Gastrocnemius medialis (tissue), 4 donors: ENCODE results near the gene ZNF514. TPM values are rescaled to one million over a fixed set of nuclear protein-coding genes. Genes with fewer than 3 reads are reported as not detected.
"Not testable (repeated sequence)": the region's sequence is repeated elsewhere in the genome, so short reads cannot be mapped to it uniquely, and the experiment has no call there.

Experiments used
- ATAC-seq, 2 donors: fragments of 150-250 bp; one replicate each; pipeline ENCODE4 v1.9.1; 2016
- DNase-seq, 2 donors: peaks; one replicate each; pipeline ENCODE4 v3.0.0-alpha.2; 2019
- H3K27ac ChIP-seq, 4 donors: fragments of 200-600 bp; sonication (generic); 1 replicate in 1 of 4; 2 replicates in 3 of 4; pipeline ENCODE4 v1.5.1; 2016 to 2018; ENCODE audit warnings: mild to moderate bottlenecking in 2 of 4, moderate library complexity in 1 of 4
- H3K27me3 ChIP-seq, 3 donors: fragments of 200-600 bp; sonication (generic) in 2 of 3; 1 replicate in 1 of 3; 2 replicates in 2 of 3; pipeline versions ENCODE4 v1.5.1 to v1.6.0; 2016 to 2019; ENCODE audit warnings: mild to moderate bottlenecking in 1 of 3, moderate library complexity in 1 of 3
- H3K36me3 ChIP-seq, 2 donors: fragments of 200-600 bp; sonication (generic) in 1 of 2; one replicate each; pipeline ENCODE4 v1.5.1; 2017 to 2018
- H3K4me1 ChIP-seq, 2 donors: fragments of 200-600 bp; sonication (generic) in 1 of 2; one replicate each; pipeline ENCODE4 v1.5.1; 2016 to 2017; ENCODE audit warnings: mild to moderate bottlenecking in 2 of 2
- H3K4me3 ChIP-seq, 4 donors: fragments of 200-600 bp; sonication (generic) in 3 of 4; 1 replicate in 1 of 4; 2 replicates in 3 of 4; pipeline ENCODE4 v1.5.1; 2016 to 2019; ENCODE audit warnings: mild to moderate bottlenecking in 2 of 4
- H3K9me3 ChIP-seq, 3 donors: fragments of 200-600 bp; sonication (generic) in 2 of 3; 1 replicate in 1 of 3; 2 replicates in 2 of 3; pipeline ENCODE4 v1.5.1; 2016 to 2019
- CTCF ChIP-seq, 5 experiments: fragments of 450-650 bp in 3 of 5; fragments of 200-600 bp in 2 of 5; sonication (generic) in 2 of 5; IDR thresholded peaks in 4 of 5; conservative IDR thresholded peaks in 1 of 5; 1 replicate in 4 of 5; 2 replicates in 1 of 5; pipeline ENCODE4 v1.5.1; 2016 to 2019; ENCODE audit warnings: antibody characterized with exemption in 5 of 5, mild to moderate bottlenecking in 3 of 5, moderate library complexity in 3 of 5
- POLR2A ChIP-seq, 2 donors: fragments of 450-650 bp; IDR thresholded peaks; one replicate each; pipeline ENCODE4 v1.6.1; 2017; ENCODE audit warnings: antibody characterized with exemption in 2 of 2, mild to moderate bottlenecking in 2 of 2, moderate library complexity in 2 of 2
- in situ Hi-C, 4 donors: fragments of 200-750 bp; cut with MboI; loops; one replicate each; pipeline versions ENCODE4 v1.15.0 to v1.8.0; 2017; ENCODE audit warnings: low sequenced_read_pairs in 4 of 4
- intact Hi-C: fragments of 100-400 bp; cut with DNase I; formaldehyde crosslinking; loops from one replicate; pipeline ENCODE4 v1.15.1; 2023; ENCODE audit warnings: low total_unique reads
- total RNA-seq, 4 donors: library from RNA; depleted of rRNA; stranded (reverse); fragments of >200 nt; gene quantifications; one replicate each; pipeline versions ENCODE4 v1.1.0 to v1.2.3, GENCODE V29; 2016

The ZNF514 gene
- total RNA-seq, 4 donors from 2014 or later: 3.8 to 11.5 (median 5.9) TPM

GRCh38 chr2:95099910-95100309 is 59.7 kb downstream of the ZNF514 start:
- no peaks in the 10 kb centered on the region for H3K4me1 ChIP-seq
- intact Hi-C loops (no loop called here), in situ Hi-C loops (no loop called here)

GRCh38 chr2:95098273-95098672 is 61.4 kb downstream of the ZNF514 start:
- H3K36me3 ChIP-seq: peaks cover 0 to 51% of the 10 kb centered on the region in 2 donors

More at GRCh38 chr2:95099910-95100309, 59.7 kb downstream of the ZNF514 start:
- Histone ChIP-seq H3K27ac (no peak overlapping the region), H3K27me3 (no peaks in the 10 kb centered on the region), H3K9me3 (no peaks in the 10 kb centered on the region), H3K4me3 (no peak overlapping the region), H3K36me3 (peaks cover 0 to 66% of the 10 kb centered on the region in 2 donors)
- DNase-seq (no peak), ATAC-seq (no peak)
- no peak for TF ChIP-seq POLR2A (IDR thresholded peaks at IDR 0.05)
- no peak for TF ChIP-seq CTCF (IDR thresholded peaks at IDR 0.05 in 4 of 5, conservative IDR thresholded peaks at IDR 0.05 in 1 of 5)

More at GRCh38 chr2:95098273-95098672, 61.4 kb downstream of the ZNF514 start:
- H3K4me3 ChIP-seq, in situ Hi-C loops, DNase-seq, H3K4me1 ChIP-seq, H3K27ac ChIP-seq, intact Hi-C loops, H3K9me3 ChIP-seq, H3K27me3 ChIP-seq, ATAC-seq: not testable (repeated sequence)

Other genes starting within 250 kb of the ZNF514 start
- 1 to 10 TPM in 1 of 4 donors, under 1 TPM in 2, not detected in 1; 0.64 to 2.4 (median 0.87) TPM for gene MAL, start 134.1 kb downstream of the ZNF514 start, total RNA-seq
- 100 to 1,000 TPM in 1 of 4 donors, 10 to 100 TPM in 3; 53.4 to 106 (median 68.7) TPM for gene MRPS5, start 38.0 kb downstream of the ZNF514 start, total RNA-seq
- gene ZNF2, start 6.0 kb upstream of the ZNF514 start, total RNA-seq: 1 to 10 TPM; 2.4 to 3.6 (median 2.9) TPM
- 1 to 10 TPM; 1.5 to 4.5 (median 2.1) TPM for gene ZNF892, start 47.7 kb upstream of the ZNF514 start, total RNA-seq
- under 1 TPM in 2 of 4 donors, not detected in 2; 0.33 to 0.46 TPM for gene PROM2, start 114.6 kb upstream of the ZNF514 start, total RNA-seq
- gene KCNIP3, start 137.5 kb upstream of the ZNF514 start, total RNA-seq: 1 to 10 TPM in 2 of 4 donors, under 1 TPM in 2; 0.55 to 2.9 (median 1.0) TPM
- 10 to 100 TPM; 18.4 to 28.3 (median 27.0) TPM for gene FAHD2A, start 242.9 kb upstream of the ZNF514 start, total RNA-seq